ENCODE data around the gene LPIN2. TPM values are rescaled to one million over a fixed set of nuclear protein-coding genes. Genes with fewer than 3 reads are reported as not detected.

The LPIN2 gene
- total and polyA plus RNA-seq, 2 of the 13 experiments (the other 11 are each of a cell fraction or from before 2014, with no cell fraction given) = 46.0 to 119 TPM

- TF ChIP-seq HNF1A (IDR thresholded peaks at IDR 0.05; ENCODE audit: low read depth) = peak; percentile 80
- TF ChIP-seq HNF1A (CRISPR knock-in tag; IDR thresholded peaks at IDR 0.05; ENCODE audit: borderline replicate concordance) = peak; percentile 67; the same call in 1 of the 2 replicates
- 0 out of 2 replicates have a peak, but pooled peaks have one; percentile 14 for TF ChIP-seq ARID5B (CRISPR knock-in tag; IDR thresholded peaks at IDR 0.05)
- TF ChIP-seq USF2 (IDR thresholded peaks at IDR 0.05; ENCODE audit: low read depth, low read length) = no peak
- peak; percentile 24; the same call in 1 of the 2 replicates for TF ChIP-seq USF2 (CRISPR knock-in tag; IDR thresholded peaks at IDR 0.05; ENCODE audit: borderline replicate concordance)
- TF ChIP-seq ZNF362 (CRISPR knock-in tag; IDR thresholded peaks at IDR 0.05; ENCODE audit: borderline replicate concordance) = peak; percentile 35; the same call in 1 of the 2 replicates
- TF ChIP-seq SMARCC2 (IDR thresholded peaks at IDR 0.05) = no peak
- no peak for TF ChIP-seq ETV5 (CRISPR knock-in tag; IDR thresholded peaks at IDR 0.05; ENCODE audit: borderline replicate concordance)
- TF ChIP-seq RBM22 (optimal IDR thresholded peaks at IDR 0.05; ENCODE audit: low read length) = no peak
- no peak for TF ChIP-seq KLF12 (CRISPR knock-in tag; IDR thresholded peaks at IDR 0.05; ENCODE audit: borderline replicate concordance)
- TF ChIP-seq NFYB (CRISPR knock-in tag; IDR thresholded peaks at IDR 0.05) = 0 out of 2 replicates have a peak, but pooled peaks have one; percentile 39
- no peak for TF ChIP-seq TEAD2 (CRISPR knock-in tag; IDR thresholded peaks at IDR 0.05)
- no peak for TF ChIP-seq ZNF207 (IDR thresholded peaks at IDR 0.05; ENCODE audit: borderline replicate concordance)
- 0 out of 2 replicates have a peak, but pooled peaks have one; percentile 14 for TF ChIP-seq SALL1 (CRISPR knock-in tag; IDR thresholded peaks at IDR 0.05)
- TF ChIP-seq LCORL (IDR thresholded peaks at IDR 0.05) = no peak
- TF ChIP-seq LCORL (CRISPR knock-in tag; IDR thresholded peaks at IDR 0.05) = peak; percentile 62; the same call in 1 of the 2 replicates
- peak; percentile 41; the same call in 1 of the 2 replicates for TF ChIP-seq SSRP1 (CRISPR knock-in tag; IDR thresholded peaks at IDR 0.05)
- TF ChIP-seq PTBP1 (IDR thresholded peaks at IDR 0.05; ENCODE audit: low read depth, low read length, poor library complexity, severe bottlenecking) = no peak
These were observed 30.3 kb downstream of the LPIN2 start (continued) for GRCh38 chr18:2982452-2983269.

All from HepG2 (cell line).